Body of pancreas (tissue), 4 donors: Measurements from ENCODE around the gene TMEM161B.

Source experiments
- CTCF ChIP-seq, 7 experiments: fragments of 450-650 bp in 4 of 7; fragments of 200-600 bp in 3 of 7; sonication (generic) in 3 of 7; IDR thresholded peaks; one replicate each; pipeline ENCODE4 v1.5.1; 2016 to 2019; ENCODE audit warnings: antibody characterized with exemption in 7 of 7
- POLR2A ChIP-seq, 3 donors: fragments of 450-650 bp; IDR thresholded peaks; one replicate each; pipeline ENCODE4 v1.6.1; 2016; ENCODE audit warnings: antibody characterized with exemption in 3 of 3, mild to moderate bottlenecking in 2 of 3

GRCh38 chr5:88298425-88298824, 29.8 kb upstream of the TMEM161B start:
- TF ChIP-seq CTCF (IDR thresholded peaks at IDR 0.05) (no peak), POLR2A (IDR thresholded peaks at IDR 0.05) (no peak)
